Smooth muscle cell (in vitro differentiated cells): ENCODE measurements around the gene SCRN2. TPM values are rescaled to one million over a fixed set of nuclear protein-coding genes. Genes with fewer than 3 reads are reported as not detected.
A peak's percentile ranks its signal among the peaks of the same experiment; 100 is the strongest.

Experiments used
- DNase-seq: peaks from one replicate; lab custom pipeline; 2025; ENCODE audit not compliant: unreplicated experiment; lab: John Stamatoyannopoulos, UW
- H2AFZ ChIP-seq: fragments of 200-600 bp; sonication (generic); 2 replicates; pipeline ENCODE4 v1.6.0; 2016; ENCODE audit warnings: antibody characterized with exemption, low read depth, mild to moderate bottlenecking
- H3F3A ChIP-seq: fragments of 200-600 bp; sonication (generic); 2 replicates; pipeline ENCODE4 v1.6.0; 2017; ENCODE audit warnings: antibody characterized with exemption, low read depth
- H3K27ac ChIP-seq: fragments of 200-600 bp; sonication (generic); 2 replicates; pipeline ENCODE4 v1.5.1; 2016; ENCODE audit warnings: low read depth, mild to moderate bottlenecking
- H3K27me3 ChIP-seq: fragments of 200-600 bp; sonication (generic); 2 replicates; pipeline ENCODE4 v1.6.1; 2016; ENCODE audit warnings: low read depth, mild to moderate bottlenecking
- H3K36me3 ChIP-seq: fragments of 200-600 bp; sonication (generic); 2 replicates; pipeline ENCODE4 v1.5.1; 2016; ENCODE audit warnings: low read depth
- H3K4me1 ChIP-seq: fragments of 200-600 bp; sonication (generic); 2 replicates; pipeline ENCODE4 v1.5.1; 2016; ENCODE audit warnings: low read depth
- H3K4me2 ChIP-seq: fragments of 200-600 bp; sonication (generic); 2 replicates; pipeline ENCODE4 v1.6.0; 2016; ENCODE audit warnings: mild to moderate bottlenecking
- H3K4me3 ChIP-seq: fragments of 200-600 bp; sonication (generic); 2 replicates; pipeline ENCODE4 v1.5.1; 2016; ENCODE audit warnings: mild to moderate bottlenecking
- H3K79me2 ChIP-seq: fragments of 200-600 bp; sonication (generic); 2 replicates; pipeline ENCODE4 v1.6.0; 2016; ENCODE audit warnings: low read depth, mild to moderate bottlenecking
- H3K9ac ChIP-seq: fragments of 200-600 bp; sonication (generic); 2 replicates; pipeline ENCODE4 v1.6.0; 2016; ENCODE audit warnings: low read depth
- H3K9me3 ChIP-seq: fragments of 200-600 bp; sonication (generic); replicated peaks from 2 replicates; pipeline ENCODE4 v1.5.1; 2016; ENCODE audit warnings: low read depth
- H4K20me1 ChIP-seq: fragments of 200-600 bp; sonication (generic); 2 replicates; pipeline ENCODE4 v1.6.0; 2016; ENCODE audit warnings: low read depth
- WGBS: methylation state at CpG from one replicate; pipeline ENCODE4 v1.1.7; 2016; ENCODE audit warnings: low lambda C conversion rate; 5-methylcytosine and 5-hydroxymethylcytosine counted together
- polyA plus RNA-seq: library from polyadenylated mRNA; unstranded; fragments of >200 nt; fragmentation: Nextera tagmentation; extraction: Ambion mirVana; gene quantifications from 2 replicates; pipeline ENCODE4 v1.2.1, GENCODE V29; 2016
- total RNA-seq: library from RNA; depleted of rRNA; stranded (reverse); fragments of >200 nt; gene quantifications from 2 replicates; pipeline ENCODE4 v1.2.3, GENCODE V29; 2014
- TF ChIP-seq, protein P1 (sequence below): fragments of 200-600 bp; sonication (generic); IDR thresholded peaks from 2 replicates; pipeline ENCODE4 v1.5.1; 2017; ENCODE audit warnings: borderline replicate concordance, mild to moderate bottlenecking, antibody characterized with exemption; ENCODE audit not compliant: insufficient read depth, poor library complexity, severe bottlenecking

The SCRN2 gene
- total RNA-seq (16.0 and 18.6 TPM in 2 replicates), polyA plus RNA-seq (45.0 and 49.4 TPM in 2 replicates)

- H3K4me2 ChIP-seq: peak within 1 kb of the TSS; percentile 84
- peaks cover 10% of the 10 kb centered on the region for H3K79me2 ChIP-seq
- TF ChIP-seq, protein P1, sequence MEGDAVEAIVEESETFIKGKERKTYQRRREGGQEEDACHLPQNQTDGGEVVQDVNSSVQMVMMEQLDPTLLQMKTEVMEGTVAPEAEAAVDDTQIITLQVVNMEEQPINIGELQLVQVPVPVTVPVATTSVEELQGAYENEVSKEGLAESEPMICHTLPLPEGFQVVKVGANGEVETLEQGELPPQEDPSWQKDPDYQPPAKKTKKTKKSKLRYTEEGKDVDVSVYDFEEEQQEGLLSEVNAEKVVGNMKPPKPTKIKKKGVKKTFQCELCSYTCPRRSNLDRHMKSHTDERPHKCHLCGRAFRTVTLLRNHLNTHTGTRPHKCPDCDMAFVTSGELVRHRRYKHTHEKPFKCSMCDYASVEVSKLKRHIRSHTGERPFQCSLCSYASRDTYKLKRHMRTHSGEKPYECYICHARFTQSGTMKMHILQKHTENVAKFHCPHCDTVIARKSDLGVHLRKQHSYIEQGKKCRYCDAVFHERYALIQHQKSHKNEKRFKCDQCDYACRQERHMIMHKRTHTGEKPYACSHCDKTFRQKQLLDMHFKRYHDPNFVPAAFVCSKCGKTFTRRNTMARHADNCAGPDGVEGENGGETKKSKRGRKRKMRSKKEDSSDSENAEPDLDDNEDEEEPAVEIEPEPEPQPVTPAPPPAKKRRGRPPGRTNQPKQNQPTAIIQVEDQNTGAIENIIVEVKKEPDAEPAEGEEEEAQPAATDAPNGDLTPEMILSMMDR: peak; percentile 95
- H2AFZ ChIP-seq: peak within 1 kb of the TSS; percentile 68
- peak within 1 kb of the TSS; percentile 72 for H3K4me3 ChIP-seq
- H4K20me1 ChIP-seq: peaks cover 2% of the 10 kb centered on the region
- peaks cover 7% of the 10 kb centered on the region for H3F3A ChIP-seq
- no peak within 1 kb of the TSS for H3K27ac ChIP-seq
- no peaks in the 10 kb centered on the region for H3K27me3 ChIP-seq
- H3K4me1 ChIP-seq: peaks cover 10% of the 10 kb centered on the region
- 2% methylated on average over 48 of the region's 55 CpGs for WGBS
- no peaks in the 10 kb centered on the region for H3K9me3 ChIP-seq
- peak within 1 kb of the TSS; percentile 55 for H3K9ac ChIP-seq
- H3K36me3 ChIP-seq: no peaks in the 10 kb centered on the region
- peak; percentile 80 for DNase-seq
Observed at GRCh38 chr17:47840742-47841487, at the start of gene SCRN2. TSS of gene SCRN2 (minus strand) at chr17:47841273. CDS start at chr17:47840843, 430 bp downstream.

GRCh38 chr17:47889734-47890529, 48.9 kb upstream of the SCRN2 start:
- Histone ChIP-seq H3K4me2 (no peak overlapping the region), H3K4me3 (no peak overlapping the region), H3K27me3 (no peaks in the 10 kb centered on the region), H3K9me3 (no peaks in the 10 kb centered on the region), H2AFZ (no peak overlapping the region), H3K27ac (no peak overlapping the region), H3K79me2 (no peaks in the 10 kb centered on the region), H3K36me3 (no peaks in the 10 kb centered on the region), H3K4me1 (peaks cover 9% of the 10 kb centered on the region), H3F3A (no peaks in the 10 kb centered on the region), H3K9ac (no peak overlapping the region), H4K20me1 (no peaks in the 10 kb centered on the region)
- peak; percentile 50 for DNase-seq
- WGBS: 50% methylated on average over 11 of the region's 11 CpGs
- TF ChIP-seq, protein P1: peak; percentile 96

DNA sequence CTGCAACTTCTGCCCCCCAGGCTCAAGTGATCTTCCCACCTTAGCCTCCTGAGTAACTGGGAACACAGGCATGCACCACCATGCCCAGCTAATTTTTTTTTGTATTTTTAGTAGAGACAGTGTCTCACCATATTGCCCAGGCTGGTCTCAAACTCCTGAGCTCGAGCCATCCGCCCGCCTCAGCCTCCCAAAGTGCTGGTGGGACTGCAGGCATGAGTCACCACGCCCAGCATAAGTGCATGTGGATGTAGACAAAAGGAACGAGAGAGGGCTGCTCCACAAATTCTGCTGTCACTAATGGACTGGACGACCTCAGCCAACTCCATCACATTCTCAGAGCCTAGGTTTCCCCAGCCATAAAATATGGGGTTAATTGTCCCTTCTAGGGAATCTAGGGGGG, 47.2 kb upstream of the SCRN2 start:
- Histone ChIP-seq H3K27me3 (no peaks in the 10 kb centered on the region), H3K4me1 (peaks cover 4% of the 10 kb centered on the region)

More for the DNA sequence above, 47.2 kb upstream of the SCRN2 start:
- Histone ChIP-seq H3K9ac (no peak overlapping the region), H3K9me3 (no peaks in the 10 kb centered on the region), H3K4me2 (no peak overlapping the region), H3K36me3 (no peaks in the 10 kb centered on the region), H3K79me2 (no peaks in the 10 kb centered on the region), H3K4me3 (no peak overlapping the region), H3F3A (no peaks in the 10 kb centered on the region), H2AFZ (no peak overlapping the region), H4K20me1 (no peaks in the 10 kb centered on the region), H3K27ac (no peak overlapping the region)
- TF ChIP-seq, protein P1: no peak
- WGBS: 23% methylated on average over 6 of the region's 6 CpGs
- no peak for DNase-seq
